GM21423 (cell line): Measurements from ENCODE around the gene GPC5.

Experiments
- ATAC-seq: cut with Tn5 transposase; IDR thresholded peaks from one replicate; pipeline ENCODE4 v1.9.1; 2021; ENCODE audit warnings: mild to moderate bottlenecking, moderate library complexity; ENCODE audit not compliant: unreplicated experiment

Gene GPC5

GRCh38 chr13:92573467-92574057 is 1175.1 kb downstream of the GPC5 start:
- no peak for ATAC-seq

- no peak for ATAC-seq
Observed at GRCh38 chr13:92574499-92574898, 1176.1 kb downstream of the GPC5 start.

GRCh38 chr13:92575777-92576176 is 1177.4 kb downstream of the GPC5 start:
- no peak for ATAC-seq

GRCh38 chr13:92578358-92578757 is 1179.9 kb downstream of the GPC5 start:
- ATAC-seq = no peak

GRCh38 chr13:92589955-92590354 is 1191.5 kb downstream of the GPC5 start:
- ATAC-seq = no peak

GRCh38 chr13:92590503-92590908 is 1192.1 kb downstream of the GPC5 start:
- no peak for ATAC-seq

GRCh38 chr13:92591117-92591516 is 1192.7 kb downstream of the GPC5 start:
- ATAC-seq = no peak

GRCh38 chr13:92592757-92593156 is 1194.3 kb downstream of the GPC5 start:
- ATAC-seq = no peak

- no peak for ATAC-seq
Observed at GRCh38 chr13:92602560-92602959, 1204.1 kb downstream of the GPC5 start.

- no peak for ATAC-seq
Observed at GRCh38 chr13:92609376-92609775, 1211.0 kb downstream of the GPC5 start.

- no peak for ATAC-seq
Observed at GRCh38 chr13:92612892-92613291, 1214.5 kb downstream of the GPC5 start.

- ATAC-seq = no peak
Observed at GRCh38 chr13:92613921-92614320, 1215.5 kb downstream of the GPC5 start.

GRCh38 chr13:92621985-92622384 is 1223.6 kb downstream of the GPC5 start:
- no peak for ATAC-seq

GRCh38 chr13:92622905-92623304 is 1224.5 kb downstream of the GPC5 start:
- no peak for ATAC-seq

GRCh38 chr13:92626274-92626673 is 1227.9 kb downstream of the GPC5 start:
- no peak for ATAC-seq

- no peak for ATAC-seq
Observed at GRCh38 chr13:92640936-92641335, 1242.5 kb downstream of the GPC5 start.

GRCh38 chr13:92649140-92649813 is 1250.9 kb downstream of the GPC5 start:
- ATAC-seq = no peak

- no peak for ATAC-seq
Observed at GRCh38 chr13:92656103-92656502, 1257.7 kb downstream of the GPC5 start.

- no peak for ATAC-seq
Observed at GRCh38 chr13:92656648-92657047, 1258.2 kb downstream of the GPC5 start.

- no peak for ATAC-seq
Observed at GRCh38 chr13:92657565-92657964, 1259.1 kb downstream of the GPC5 start.

- ATAC-seq = no peak
Observed at GRCh38 chr13:92658293-92658692, 1259.9 kb downstream of the GPC5 start.

- ATAC-seq = no peak
Observed at GRCh38 chr13:92661406-92661805, 1263.0 kb downstream of the GPC5 start.

GRCh38 chr13:92668157-92668556 is 1269.7 kb downstream of the GPC5 start:
- ATAC-seq = no peak
